Transverse colon (tissue), 3 donors: ENCODE data around the gene ANKS1B.

Source experiments
- POLR2A ChIP-seq: fragments of 450-650 bp; IDR thresholded peaks from one replicate; pipeline ENCODE4 v1.6.1; 2016; ENCODE audit warnings: antibody characterized with exemption, mild to moderate bottlenecking, moderate library complexity
- POLR2AphosphoS5 ChIP-seq, 3 donors: sonication (generic); formaldehyde crosslinking; IDR thresholded peaks; one replicate each; pipeline ENCODE4 v1.6.1; 2016; ENCODE audit warnings: antibody characterized with exemption in 3 of 3

GRCh38 chr12:98997899-98998298, 986.8 kb downstream of the ANKS1B start:
- TF ChIP-seq POLR2AphosphoS5 (IDR thresholded peaks at IDR 0.05) (no peak), POLR2A (no peak)
